ENCODE data around the gene TMED4. TPM values are rescaled to one million over a fixed set of nuclear protein-coding genes. Genes with fewer than 3 reads are reported as not detected.

TMED4 gene
- total RNA-seq, 1 donor from 2014 or later = 69.1 TPM

DNA sequence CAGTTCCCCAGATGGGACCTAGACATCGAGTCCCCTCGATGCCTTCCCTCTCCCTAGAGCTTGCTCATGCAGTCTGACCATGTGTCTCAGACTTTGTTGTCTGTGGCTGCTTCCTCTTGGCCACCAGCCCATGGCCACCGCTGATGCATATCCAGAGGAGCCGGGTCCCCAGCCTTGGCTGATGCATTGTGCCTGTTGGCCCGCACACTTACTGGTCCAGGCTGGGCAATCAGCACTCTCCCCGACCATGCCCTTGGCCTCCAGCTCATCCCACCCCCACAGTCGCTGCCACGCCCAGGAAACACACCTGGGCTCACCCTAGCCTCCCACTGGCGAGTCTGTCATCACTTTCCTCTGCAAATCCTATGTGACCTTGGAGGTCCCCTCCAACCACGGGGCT, 51.0 kb downstream of the TMED4 start:
- intact Hi-C loops (cut with DNase I) = no loop called here
- H3K36me3 ChIP-seq = no peaks in the 10 kb centered on the region
- no peak for TF ChIP-seq CTCF (IDR thresholded peaks at IDR 0.05)

More for the DNA sequence above, 51.0 kb downstream of the TMED4 start:
- no peak for DNase-seq (ENCODE audit: low spot score in 2 of 2)
- Histone ChIP-seq H3K9me3 (peaks cover 8 to 16% of the 10 kb centered on the region in 2 donors), H3K4me1 (no peaks in the 10 kb centered on the region), H3K27ac (no peak overlapping the region), H3K27me3 (no peaks in the 10 kb centered on the region), H3K4me3 (no peak overlapping the region)

Other genes starting within 250 kb of the TMED4 start
- 39.3 TPM for gene NUDCD3, start 91.6 kb downstream of the TMED4 start, total RNA-seq
- gene NPC1L1, start 40.9 kb downstream of the TMED4 start, total RNA-seq = not detected
- 51.0 TPM for gene DDX56, start 8.3 kb downstream of the TMED4 start, total RNA-seq
- gene OGDH, start 24.4 kb upstream of the TMED4 start, total RNA-seq = 117 TPM
- 75.5 TPM for gene ZMIZ2, start 166.6 kb upstream of the TMED4 start, total RNA-seq
- gene PPIA, start 214.4 kb upstream of the TMED4 start, total RNA-seq = 945 TPM